Trophoblast cell (in vitro differentiated cells and primary cell): ENCODE data around the gene CLBA1.

ENCODE experiments used
- DNase-seq, 2 donors: peaks; one replicate each; pipeline ENCODE4 v3.0.0-alpha.2; 2016
- H2AFZ ChIP-seq: 2 replicates; pipeline ENCODE4 v1.6.1; 2013; ENCODE audit warnings: low read length, moderate library complexity, mild to moderate bottlenecking; ENCODE audit not compliant: insufficient read depth, poor library complexity
- H2AK5ac ChIP-seq: 2 replicates; pipeline ENCODE4 v1.6.1; 2013; ENCODE audit warnings: mild to moderate bottlenecking, low read length
- H2BK120ac ChIP-seq: 2 replicates; pipeline ENCODE4 v1.6.1; 2013; ENCODE audit warnings: low read length, mild to moderate bottlenecking, moderate library complexity; ENCODE audit not compliant: insufficient read depth, poor library complexity
- H2BK12ac ChIP-seq: 2 replicates; pipeline ENCODE4 v1.6.1; 2013; ENCODE audit warnings: mild to moderate bottlenecking, low read length, moderate library complexity
- H2BK5ac ChIP-seq: 2 replicates; pipeline ENCODE4 v1.6.1; 2013; ENCODE audit warnings: low read length, low read depth, moderate library complexity, mild to moderate bottlenecking; ENCODE audit not compliant: poor library complexity
- H3K14ac ChIP-seq: 2 replicates; pipeline ENCODE4 v1.6.1; 2013; ENCODE audit warnings: mild to moderate bottlenecking, low read length
- H3K18ac ChIP-seq: 2 replicates; pipeline ENCODE4 v1.6.1; 2013; ENCODE audit warnings: mild to moderate bottlenecking, low read length
- H3K23ac ChIP-seq: 2 replicates; pipeline ENCODE4 v1.6.1; 2013; ENCODE audit warnings: low read length
- H3K27ac ChIP-seq: 2 replicates; pipeline ENCODE4 v1.5.1; 2013; ENCODE audit warnings: low read depth, mild to moderate bottlenecking, inconsistent platforms, low read length, moderate library complexity
- H3K27me3 ChIP-seq: 2 replicates; pipeline ENCODE4 v1.6.1; 2013; ENCODE audit warnings: inconsistent platforms, mild to moderate bottlenecking, low read length, moderate library complexity; ENCODE audit not compliant: insufficient read depth
- H3K36me3 ChIP-seq, 2 experiments: 1 replicate in 1 of 2; 2 replicates in 1 of 2; pipeline ENCODE4 v1.6.1; 2013; ENCODE audit warnings: low read length in 2 of 2, mild to moderate bottlenecking in 2 of 2, moderate library complexity in 1 of 2; ENCODE audit not compliant: insufficient read depth in 2 of 2, control insufficient read depth in 1 of 2
- H3K4ac ChIP-seq: 2 replicates; pipeline ENCODE4 v1.6.1; 2013; ENCODE audit warnings: low read depth, mild to moderate bottlenecking, low read length, moderate library complexity
- H3K4me1 ChIP-seq, 2 experiments: 1 replicate in 1 of 2; 2 replicates in 1 of 2; pipeline ENCODE4 v1.6.1; 2013; ENCODE audit warnings: low read length in 2 of 2, mild to moderate bottlenecking in 2 of 2, moderate library complexity in 1 of 2; ENCODE audit not compliant: insufficient read depth in 2 of 2, control insufficient read depth in 1 of 2
- H3K4me2 ChIP-seq: 2 replicates; pipeline ENCODE4 v1.6.1; 2013; ENCODE audit warnings: inconsistent platforms, mild to moderate bottlenecking, low read length, moderate library complexity
- H3K4me3 ChIP-seq: 2 replicates; pipeline ENCODE4 v1.5.1; 2013; ENCODE audit warnings: mild to moderate bottlenecking, low read depth, low read length, inconsistent platforms
- H3K79me1 ChIP-seq: one replicate; pipeline ENCODE4 v1.6.1; 2013; ENCODE audit warnings: low read length
- H3K79me2 ChIP-seq: 2 replicates; pipeline ENCODE4 v1.6.1; 2013; ENCODE audit warnings: low read length, mild to moderate bottlenecking; ENCODE audit not compliant: control insufficient read depth, insufficient read depth, poor library complexity
- H3K9ac ChIP-seq: 2 replicates; pipeline ENCODE4 v1.6.1; 2013; ENCODE audit warnings: mild to moderate bottlenecking, low read length
- H3K9me3 ChIP-seq: 2 replicates; pipeline ENCODE4 v1.6.1; 2013; ENCODE audit warnings: low read depth, mild to moderate bottlenecking, control low read depth, inconsistent platforms, low read length; ENCODE audit not compliant: insufficient read depth
- H4K12ac ChIP-seq: 2 replicates; pipeline ENCODE4 v1.6.1; 2013; ENCODE audit warnings: low read depth, mild to moderate bottlenecking, low read length, moderate library complexity
- H4K8ac ChIP-seq: 2 replicates; pipeline ENCODE4 v1.6.1; 2013; ENCODE audit warnings: low read depth, mild to moderate bottlenecking, low read length, moderate library complexity
- H4K91ac ChIP-seq: one replicate; pipeline ENCODE4 v1.6.1; 2013; ENCODE audit warnings: low read depth, mild to moderate bottlenecking, low read length, moderate library complexity
- WGBS: extraction: QIAGEN DNeasy Blood & Tissue Kit; methylation state at CpG from one replicate; pipeline ENCODE4 v1.1.7; 2013; ENCODE audit warnings: missing lambda C conversion rate; ENCODE audit not compliant: insufficient read length, insufficient coverage; ENCODE audit errors: extremely low coverage; 5-methylcytosine and 5-hydroxymethylcytosine counted together

Gene CLBA1

GRCh38 chr14:104984056-104984894 lies 1.3 kb upstream of the CLBA1 start:
- Histone ChIP-seq H3K79me2 (peaks cover 4% of the 10 kb centered on the region), H3K36me3 (no peaks in the 10 kb centered on the region), H3K4me1 (peaks cover 5 to 12% of the 10 kb centered on the region in 2 experiments), H3K27me3 (no peaks in the 10 kb centered on the region), H3K23ac (no peak overlapping the region), H2BK12ac (peak overlapping the region; percentile 42), H2AK5ac (peak overlapping the region; percentile 50), H3K4ac (no peak overlapping the region), H3K27ac (no peak overlapping the region), H2BK5ac (no peak overlapping the region), H3K9me3 (peaks cover 3% of the 10 kb centered on the region), H3K4me2 (no peak overlapping the region), H3K18ac (no peak overlapping the region), H4K8ac (no peak overlapping the region), H4K91ac (no peak overlapping the region), H3K14ac (no peak overlapping the region), H2BK120ac (no peak overlapping the region), H2AFZ (no peak overlapping the region), H3K79me1 (no peaks in the 10 kb centered on the region), H3K4me3 (no peak overlapping the region), H4K12ac (no peak overlapping the region), H3K9ac (no peak overlapping the region)
- DNase-seq, result no peak
- no CpG with 5 or more reads among the region's 15 CpGs for WGBS

DNA sequence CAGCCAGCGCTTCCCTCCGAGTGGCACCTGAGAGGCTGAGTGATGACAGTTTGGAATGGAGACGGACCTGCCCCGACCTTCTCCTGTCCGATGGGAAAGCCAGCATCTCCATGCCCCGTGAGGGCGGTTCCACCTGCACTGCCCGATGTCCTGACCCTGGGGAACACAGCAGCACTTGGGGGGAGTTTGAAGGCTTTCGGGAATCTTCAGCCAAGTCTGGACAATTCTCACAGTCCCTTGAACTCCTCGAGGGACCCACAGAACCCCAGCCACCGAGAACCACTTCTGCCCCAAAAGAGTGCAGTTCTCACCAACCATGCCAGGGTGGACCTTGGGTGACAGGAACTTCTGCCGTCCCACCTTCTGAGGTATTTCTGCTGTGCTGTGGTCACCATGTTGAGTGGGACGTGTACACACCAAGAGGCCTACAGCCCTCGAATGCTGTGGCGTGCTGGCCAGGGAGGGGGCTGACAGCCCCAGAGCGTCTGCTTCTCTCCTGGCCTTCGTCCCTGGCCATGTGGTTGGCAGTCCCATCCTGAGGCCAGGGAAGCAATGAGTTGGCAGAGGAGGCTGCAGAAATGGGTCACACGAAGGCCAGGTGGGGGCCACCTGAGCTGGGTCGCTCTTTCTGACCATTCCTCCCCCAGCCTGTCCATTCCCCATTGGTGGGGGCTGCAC lies 1.0 kb downstream of the CLBA1 start:
- no peak overlapping the region for H2AFZ ChIP-seq
- no peak overlapping the region for H2BK12ac ChIP-seq
- H3K27ac ChIP-seq, result no peak overlapping the region
- H4K91ac ChIP-seq, result no peak overlapping the region
- H2BK5ac ChIP-seq, result no peak overlapping the region
- no peak overlapping the region for H2AK5ac ChIP-seq
- H3K9ac ChIP-seq, result no peak overlapping the region
- no peak overlapping the region for H4K8ac ChIP-seq
- no peaks in the 10 kb centered on the region for H3K79me1 ChIP-seq
- no peak overlapping the region for H3K18ac ChIP-seq
- DNase-seq, result peak in 1 of 2 donors; percentile 50
- H3K4me1 ChIP-seq, result peaks cover 5 to 6% of the 10 kb centered on the region in 2 experiments
- H3K79me2 ChIP-seq, result peaks cover 4% of the 10 kb centered on the region
- peaks cover 1% of the 10 kb centered on the region in 2 experiments for H3K36me3 ChIP-seq
- peak overlapping the region; percentile 87 for H3K4me2 ChIP-seq
- H3K23ac ChIP-seq, result no peak overlapping the region
- WGBS, result no CpG with 5 or more reads among the region's 19 CpGs
- H2BK120ac ChIP-seq, result no peak overlapping the region
- H3K27me3 ChIP-seq, result no peaks in the 10 kb centered on the region
- no peak overlapping the region for H3K4ac ChIP-seq
- H3K14ac ChIP-seq, result no peak overlapping the region
- no peak overlapping the region for H3K4me3 ChIP-seq
- peaks cover 1% of the 10 kb centered on the region for H3K9me3 ChIP-seq
- no peak overlapping the region for H4K12ac ChIP-seq

- Histone ChIP-seq H2BK5ac (no peak overlapping the region), H3K4me1 (peaks cover 5 to 6% of the 10 kb centered on the region in 2 experiments), H4K8ac (no peak overlapping the region), H2BK120ac (no peak overlapping the region), H3K18ac (no peak overlapping the region), H3K4me2 (no peak overlapping the region), H3K79me1 (no peaks in the 10 kb centered on the region), H3K36me3 (peaks cover 8 to 10% of the 10 kb centered on the region in 2 experiments), H3K27ac (no peak overlapping the region), H3K23ac (no peak overlapping the region), H3K9me3 (peaks cover 9% of the 10 kb centered on the region), H4K91ac (no peak overlapping the region), H3K79me2 (peaks cover 4% of the 10 kb centered on the region), H3K9ac (no peak overlapping the region), H2AFZ (no peak overlapping the region), H3K4ac (no peak overlapping the region), H2BK12ac (no peak overlapping the region), H3K4me3 (no peak overlapping the region), H4K12ac (no peak overlapping the region), H3K27me3 (no peaks in the 10 kb centered on the region), H2AK5ac (no peak overlapping the region), H3K14ac (no peak overlapping the region)
- DNase-seq, result no peak
- no CpG with 5 or more reads among the region's 16 CpGs for WGBS
Observed at GRCh38 chr14:104989236-104989950, 3.8 kb downstream of the CLBA1 start.

DNA sequence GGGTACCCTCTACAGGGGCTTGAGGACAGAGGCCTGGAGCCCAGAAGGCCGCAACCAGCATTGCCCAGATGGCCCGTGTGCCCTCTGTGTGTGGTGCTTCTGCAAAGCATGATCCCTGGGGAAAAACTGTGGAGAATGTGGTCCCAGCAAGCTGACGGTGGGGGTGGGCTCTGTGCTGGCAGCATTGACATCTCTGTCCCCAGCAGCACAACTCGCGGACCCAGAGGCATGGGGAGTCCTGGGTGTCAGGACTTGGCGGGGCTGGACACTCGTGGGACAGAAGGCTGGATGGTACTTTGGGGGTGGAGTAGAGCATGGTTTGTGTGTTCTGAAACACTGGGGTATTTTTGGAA lies 4.3 kb downstream of the CLBA1 start:
- H3K4me3 ChIP-seq, result no peak overlapping the region
- WGBS, result no CpG with 5 or more reads among the region's 7 CpGs
- no peak overlapping the region for H2AFZ ChIP-seq

More for the DNA sequence above, 4.3 kb downstream of the CLBA1 start:
- peaks cover 10% of the 10 kb centered on the region in 2 experiments for H3K36me3 ChIP-seq
- no peak overlapping the region for H3K18ac ChIP-seq
- no peak overlapping the region for H3K9ac ChIP-seq
- peaks cover 4% of the 10 kb centered on the region for H3K79me2 ChIP-seq
- H3K4me2 ChIP-seq, result no peak overlapping the region
- H4K91ac ChIP-seq, result no peak overlapping the region
- no peaks in the 10 kb centered on the region for H3K27me3 ChIP-seq
- H2AK5ac ChIP-seq, result no peak overlapping the region
- peak in 1 of 2 donors; percentile 33 for DNase-seq
- H3K14ac ChIP-seq, result no peak overlapping the region
- H3K27ac ChIP-seq, result no peak overlapping the region
- no peak overlapping the region for H4K12ac ChIP-seq
- no peak overlapping the region for H3K23ac ChIP-seq
- H3K4me1 ChIP-seq, result peaks cover 5 to 6% of the 10 kb centered on the region in 2 experiments
- H2BK5ac ChIP-seq, result no peak overlapping the region
- no peak overlapping the region for H3K4ac ChIP-seq
- H2BK120ac ChIP-seq, result no peak overlapping the region
- peaks cover 9% of the 10 kb centered on the region for H3K9me3 ChIP-seq
- no peak overlapping the region for H2BK12ac ChIP-seq
- no peak overlapping the region for H4K8ac ChIP-seq
- no peaks in the 10 kb centered on the region for H3K79me1 ChIP-seq
